K562 (cell line): Measurements from ENCODE around the gene CD47. TPM values are rescaled to one million over a fixed set of nuclear protein-coding genes. Genes with fewer than 3 reads are reported as not detected.

ENCODE experiments used
- ADNP ChIP-seq: fragments of 200-800 bp; sonication (Bioruptor generic); IDR thresholded peaks from 2 replicates; pipeline ENCODE4 v1.6.1; 2016; ENCODE audit warnings: missing genetic modification characterization, missing compliant biosample characterization
- ARID3B ChIP-seq: fragments of 250-450 bp; sonication (Bioruptor Pico); IDR thresholded peaks from 2 replicates; pipeline ENCODE4 v1.4.0; 2020; ENCODE audit warnings: borderline replicate concordance
- CHD4 ChIP-seq: fragments of 200-600 bp; sonication (generic); IDR thresholded peaks from 3 replicates; pipeline ENCODE4 v1.6.1; 2012; ENCODE audit warnings: low read depth, mild to moderate bottlenecking, mixed read lengths, low read length, inconsistent platforms; ENCODE audit not compliant: insufficient read depth, insufficient replicate concordance, poor library complexity, severe bottlenecking
- HOMEZ ChIP-seq: fragments of 250-450 bp; sonication (Bioruptor Pico); IDR thresholded peaks from 2 replicates; pipeline ENCODE4 v1.4.0; 2020; ENCODE audit warnings: mild to moderate bottlenecking, moderate library complexity
- ILF3 ChIP-seq: fragments of 450-650 bp; IDR thresholded peaks from 2 replicates; pipeline ENCODE4 v1.6.1; 2018; ENCODE audit warnings: antibody characterized with exemption, mild to moderate bottlenecking, moderate library complexity, borderline replicate concordance
- KAT2B ChIP-seq: IDR thresholded peaks from one replicate; pipeline ENCODE4 v1.6.1; 2012; ENCODE audit warnings: low read depth, mild to moderate bottlenecking, control low read depth, inconsistent platforms, low read length, moderate library complexity
- MAFF ChIP-seq: IDR thresholded peaks from 2 replicates; pipeline ENCODE4 v1.6.1; 2012; ENCODE audit warnings: low read length, improper control_type of control experiment
- NFIC ChIP-seq: fragments of 450-650 bp; IDR thresholded peaks from 2 replicates; pipeline ENCODE4 v1.6.1; 2017; ENCODE audit warnings: mild to moderate bottlenecking, inconsistent platforms
- NFRKB ChIP-seq: fragments of 450-650 bp; IDR thresholded peaks from 2 replicates; pipeline ENCODE4 v1.6.1; 2016; ENCODE audit warnings: low read depth
- PHF21A ChIP-seq: fragments of 450-650 bp; IDR thresholded peaks from 2 replicates; pipeline ENCODE4 v1.6.1; 2017; ENCODE audit warnings: low read depth, borderline replicate concordance
- POLR2AphosphoS5 ChIP-seq: IDR thresholded peaks from 2 replicates; pipeline ENCODE4 v1.6.1; 2011; ENCODE audit warnings: mild to moderate bottlenecking, low read depth, low read length, moderate library complexity; ENCODE audit not compliant: control insufficient read depth, insufficient read depth
- PRPF4 ChIP-seq: fragments of 200-400 bp; formaldehyde crosslinking; IDR thresholded peaks from one replicate; pipeline ENCODE4 v1.6.1; 2017; ENCODE audit warnings: low read length, low read depth, mild to moderate bottlenecking; ENCODE audit not compliant: insufficient read depth, poor library complexity, severe bottlenecking
- RHOXF2B ChIP-seq: fragments of 250-450 bp; sonication (Bioruptor Pico); conservative IDR thresholded peaks from 2 replicates; pipeline ENCODE4 v1.5.1; 2021
- SMARCB1 ChIP-seq: IDR thresholded peaks from 2 replicates; pipeline ENCODE4 v1.6.1; 2011; ENCODE audit warnings: improper control_type of control experiment, low read depth; ENCODE audit not compliant: insufficient read length
- SRF ChIP-seq, 2 experiments: fragments of 250-450, 450-650 bp in 1 of 2; sonication (Bioruptor Pico) in 1 of 2; sonication (generic) in 1 of 2; formaldehyde crosslinking; IDR thresholded peaks; 2 replicates each; pipeline versions ENCODE4 v1.5.0 to v1.5.1; 2020 to 2022; ENCODE audit warnings: mild to moderate bottlenecking in 1 of 2, missing genetic modification reagents in 1 of 2
- TCF3 ChIP-seq: sonication (generic); formaldehyde crosslinking; IDR thresholded peaks from 2 replicates; pipeline ENCODE4 v1.4.0; 2020; ENCODE audit warnings: mild to moderate bottlenecking, missing genetic modification reagents
- XRCC5 ChIP-seq: fragments of 200-400 bp; formaldehyde crosslinking; IDR thresholded peaks from 2 replicates; pipeline ENCODE4 v1.6.1; 2017; ENCODE audit warnings: low read depth, mild to moderate bottlenecking, low read length
- ZFP91 ChIP-seq: sonication (generic); formaldehyde crosslinking; IDR thresholded peaks from 2 replicates; pipeline ENCODE4 v1.8.0; 2022; ENCODE audit warnings: mild to moderate bottlenecking, missing genetic modification reagents
- ZMIZ1 ChIP-seq, 2 experiments: fragments of 150-350 bp in 1 of 2; IDR thresholded peaks; 2 replicates each; pipeline ENCODE4 v1.6.1; 2012 to 2016; ENCODE audit warnings: low read depth in 2 of 2, low read length in 2 of 2, mild to moderate bottlenecking in 1 of 2, moderate library complexity in 1 of 2
- polyA plus RNA-seq, 8 experiments: library from polyadenylated mRNA; depleted of rRNA in 4 of 8; stranded (reverse) in 5 of 8; unstranded in 3 of 8; fragments of >200 nt; fragmentation: Nextera tagmentation in 2 of 8; fragmentation: Illumina TruSeq in 1 of 8; extraction: Ambion mirVana in 2 of 8; extraction: Trizol in 1 of 8; gene quantifications; 2 replicates each; pipeline versions ENCODE4 v1.2.1 to v1.2.3, GENCODE V29; 2011 to 2014; ENCODE audit warnings: inconsistent platforms in 1 of 8, missing spikeins in 1 of 8
- total RNA-seq, 7 experiments: library from RNA; depleted of rRNA in 6 of 7; stranded (reverse); fragments of >200 nt in 6 of 7; fragmentation: Illumina TruSeq in 2 of 7; extraction: Trizol in 2 of 7; gene quantifications; 2 replicates each; pipeline versions ENCODE4 v1.2.1 to v1.2.3, GENCODE V29; 2011 to 2021; ENCODE audit warnings: low replicate concordance in 1 of 7

Gene CD47
- total and polyA plus RNA-seq, 9 of the 15 experiments (the other 6 are each of a cell fraction or from before 2014, with no cell fraction given): 10.2 to 62.6 (median 36.3) TPM

- TF ChIP-seq SRF (CRISPR knock-in tag; IDR thresholded peaks at IDR 0.05): no peak
- TF ChIP-seq NFRKB: no peak
- no peak for TF ChIP-seq PRPF4
- TF ChIP-seq ARID3B: no peak
- no peak for TF ChIP-seq HOMEZ (CRISPR knock-in tag)
- TF ChIP-seq XRCC5: no peak
- TF ChIP-seq ADNP (tag): no peak
- TF ChIP-seq ILF3: no peak
- TF ChIP-seq ZMIZ1 (IDR thresholded peaks at IDR 0.05; ENCODE audit: low read depth in 2 of 2, low read length in 2 of 2): peak in 1 of 2 experiments; percentile 77; a peak in 1 of 4 replicates
- peak; percentile 92 for TF ChIP-seq TCF3 (CRISPR knock-in tag)
- no peak for TF ChIP-seq MAFF
- TF ChIP-seq SMARCB1: no peak
- peak; percentile 73; the same call in 1 of the 2 replicates for TF ChIP-seq POLR2AphosphoS5
- TF ChIP-seq RHOXF2B: no peak
- TF ChIP-seq NFIC: peak; percentile 35; the same call in 1 of the 2 replicates
- TF ChIP-seq ZFP91 (CRISPR knock-in tag): no peak
- TF ChIP-seq CHD4: no peak
- no peak for TF ChIP-seq KAT2B
- TF ChIP-seq PHF21A: no peak
These were observed 9.0 kb upstream of the CD47 start (continued) for GRCh38 chr3:108099679-108100428.
